GM23338 (cell line): ENCODE data around the gene BLOC1S6. TPM values are rescaled to one million over a fixed set of nuclear protein-coding genes. Genes with fewer than 3 reads are reported as not detected.

Experiments used
- ATAC-seq: fragments of 200-7000 bp; cut with Tn5 transposase; 3 replicates; pipeline ENCODE4 v1.9.1; 2020
- DNase-seq: peaks from one replicate; pipeline ENCODE4 v3.0.0-alpha.2; 2015; ENCODE audit warnings: low spot score
- H2AFZ ChIP-seq: fragments of 200-600 bp; sonication (generic); 2 replicates; pipeline ENCODE4 v1.8.0; 2016; ENCODE audit warnings: antibody characterized with exemption, mild to moderate bottlenecking, moderate library complexity
- H3F3A ChIP-seq: fragments of 200-600 bp; sonication (generic); replicated peaks from 2 replicates; pipeline ENCODE4 v1.8.0; 2017; ENCODE audit warnings: antibody characterized with exemption, mixed run types, low read depth
- H3K27ac ChIP-seq: fragments of 200-600 bp; sonication (generic); 2 replicates; pipeline ENCODE4 v1.6.1; 2016; ENCODE audit warnings: low read depth
- H3K27me3 ChIP-seq: fragments of 200-600 bp; sonication (generic); 2 replicates; pipeline ENCODE4 v1.8.0; 2016; ENCODE audit warnings: mild to moderate bottlenecking, mixed run types, moderate library complexity; ENCODE audit not compliant: insufficient read depth
- H3K36me3 ChIP-seq: fragments of 200-600 bp; sonication (generic); 2 replicates; pipeline ENCODE4 v1.8.0; 2016; ENCODE audit warnings: mild to moderate bottlenecking; ENCODE audit not compliant: insufficient read depth
- H3K4me1 ChIP-seq: fragments of 200-600 bp; sonication (generic); 2 replicates; pipeline ENCODE4 v1.8.0; 2016; ENCODE audit warnings: mild to moderate bottlenecking, moderate library complexity; ENCODE audit not compliant: insufficient read depth
- H3K4me2 ChIP-seq: fragments of 200-600 bp; sonication (generic); 2 replicates; pipeline ENCODE4 v1.7.1; 2017; ENCODE audit warnings: mixed run types
- H3K4me3 ChIP-seq: fragments of 200-600 bp; sonication (generic); 2 replicates; pipeline ENCODE4 v1.6.1; 2016; ENCODE audit warnings: mixed run types
- H3K79me2 ChIP-seq: fragments of 200-600 bp; sonication (generic); replicated peaks from 2 replicates; pipeline ENCODE4 v1.8.0; 2017; ENCODE audit warnings: mild to moderate bottlenecking; ENCODE audit not compliant: insufficient read depth
- H3K9me2 ChIP-seq: fragments of 200-600 bp; sonication (generic); 2 replicates; pipeline ENCODE4 v1.8.0; 2017; ENCODE audit not compliant: insufficient read depth
- H4K20me1 ChIP-seq: fragments of 200-600 bp; sonication (generic); replicated peaks from 2 replicates; pipeline ENCODE4 v1.8.0; 2017; ENCODE audit warnings: mild to moderate bottlenecking; ENCODE audit not compliant: insufficient read depth
- H3K27ac Mint-ChIP-seq: 2 replicates; pipeline ENCODE4 v1.8.0; 2020; ENCODE audit warnings: inconsistent platforms, mild to moderate bottlenecking, moderate library complexity, mixed read lengths
- H3K27me3 Mint-ChIP-seq: 3 replicates; pipeline ENCODE4 v1.8.0; 2022; ENCODE audit warnings: low read depth, mild to moderate bottlenecking, moderate library complexity, mixed read lengths, inconsistent platforms; ENCODE audit not compliant: insufficient read depth, poor library complexity
- H3K36me3 Mint-ChIP-seq: 3 replicates; pipeline ENCODE4 v1.8.0; 2021; ENCODE audit warnings: low read depth, mild to moderate bottlenecking, inconsistent platforms, moderate library complexity, mixed read lengths
- H3K4me1 Mint-ChIP-seq: 3 replicates; pipeline ENCODE4 v1.8.0; 2020; ENCODE audit warnings: mild to moderate bottlenecking, inconsistent platforms, mixed read lengths
- H3K4me3 Mint-ChIP-seq: 3 replicates; pipeline ENCODE4 v1.8.0; 2021; ENCODE audit warnings: moderate library complexity, mild to moderate bottlenecking, inconsistent platforms, mixed read lengths
- H3K9me3 Mint-ChIP-seq: 3 replicates; pipeline ENCODE4 v1.8.0; 2020; ENCODE audit warnings: moderate library complexity, mild to moderate bottlenecking, inconsistent platforms, mixed read lengths
- CREB1 ChIP-seq: fragments of 250-450 bp; sonication (Bioruptor Pico); IDR thresholded peaks from 2 replicates; pipeline ENCODE4 v1.5.0; 2020; ENCODE audit warnings: low read depth, mild to moderate bottlenecking, moderate library complexity
- EZH2 ChIP-seq: fragments of 200-600 bp; sonication (generic); IDR thresholded peaks from one replicate; pipeline ENCODE4 v1.8.0; 2017; ENCODE audit warnings: antibody characterized with exemption, mild to moderate bottlenecking, low read depth; ENCODE audit not compliant: unreplicated experiment
- EZH2phosphoT487 ChIP-seq: fragments of 200-600 bp; sonication (generic); IDR thresholded peaks from one replicate; pipeline ENCODE4 v1.8.1; 2018; ENCODE audit warnings: antibody characterized with exemption; ENCODE audit not compliant: unreplicated experiment
- JUNB ChIP-seq: IDR thresholded peaks from one replicate; pipeline ENCODE4 v1.6.1; 2016; ENCODE audit warnings: antibody characterized with exemption; ENCODE audit not compliant: unreplicated experiment
- NANOG ChIP-seq: IDR thresholded peaks from 2 replicates; pipeline ENCODE4 v1.6.1; 2016; ENCODE audit warnings: antibody characterized with exemption, borderline replicate concordance
- POLR2AphosphoS5 ChIP-seq: IDR thresholded peaks from 2 replicates; pipeline ENCODE4 v1.6.1; 2016; ENCODE audit warnings: antibody characterized with exemption, low read depth
- STAT1 ChIP-seq: IDR thresholded peaks from one replicate; pipeline ENCODE4 v1.6.1; 2016; ENCODE audit warnings: antibody characterized with exemption; ENCODE audit not compliant: unreplicated experiment
- ZNF331 ChIP-seq: fragments of 250-450 bp; sonication (Bioruptor Pico); IDR thresholded peaks from 2 replicates; pipeline ENCODE4 v1.5.0; 2020; ENCODE audit warnings: low read depth, mild to moderate bottlenecking, moderate library complexity
- polyA plus RNA-seq: library from polyadenylated mRNA; unstranded; fragments of >200 nt; fragmentation: Nextera tagmentation; extraction: Ambion mirVana; gene quantifications from 2 replicates; pipeline ENCODE4 v1.2.1, GENCODE V29; 2016
- total RNA-seq: library from RNA; depleted of rRNA; stranded (reverse); fragments of >200 nt; shearing (Covaris generic); gene quantifications from 2 replicates; pipeline ENCODE4 v1.2.3, GENCODE V29; 2014
- TF ChIP-seq, protein P1 (sequence below), 2 experiments: fragments of 200-600 bp in 1 of 2; sonication (generic) in 1 of 2; conservative IDR thresholded peaks; 2 replicates each; pipeline versions ENCODE4 v1.5.1 to v1.6.1; 2016 to 2017; ENCODE audit warnings: antibody characterized with exemption in 2 of 2, low read depth in 2 of 2, mild to moderate bottlenecking in 2 of 2, moderate library complexity in 1 of 2
- TF ChIP-seq, protein P2 (sequence below): IDR thresholded peaks from 2 replicates; pipeline ENCODE4 v1.6.1; 2016; ENCODE audit warnings: antibody characterized with exemption
- TF ChIP-seq, protein P3 (sequence below): fragments of 250-450 bp; sonication (Bioruptor Pico); IDR thresholded peaks from 2 replicates; pipeline ENCODE4 v1.5.0; 2020; ENCODE audit warnings: mild to moderate bottlenecking, moderate library complexity

Gene BLOC1S6
- total and polyA plus RNA-seq, 2 experiments from 2014 or later: 20.9 to 28.4 TPM

GRCh38 chr15:45616901-45617323 is 29.7 kb downstream of the BLOC1S6 start (continued):
- TF ChIP-seq, protein P1, sequence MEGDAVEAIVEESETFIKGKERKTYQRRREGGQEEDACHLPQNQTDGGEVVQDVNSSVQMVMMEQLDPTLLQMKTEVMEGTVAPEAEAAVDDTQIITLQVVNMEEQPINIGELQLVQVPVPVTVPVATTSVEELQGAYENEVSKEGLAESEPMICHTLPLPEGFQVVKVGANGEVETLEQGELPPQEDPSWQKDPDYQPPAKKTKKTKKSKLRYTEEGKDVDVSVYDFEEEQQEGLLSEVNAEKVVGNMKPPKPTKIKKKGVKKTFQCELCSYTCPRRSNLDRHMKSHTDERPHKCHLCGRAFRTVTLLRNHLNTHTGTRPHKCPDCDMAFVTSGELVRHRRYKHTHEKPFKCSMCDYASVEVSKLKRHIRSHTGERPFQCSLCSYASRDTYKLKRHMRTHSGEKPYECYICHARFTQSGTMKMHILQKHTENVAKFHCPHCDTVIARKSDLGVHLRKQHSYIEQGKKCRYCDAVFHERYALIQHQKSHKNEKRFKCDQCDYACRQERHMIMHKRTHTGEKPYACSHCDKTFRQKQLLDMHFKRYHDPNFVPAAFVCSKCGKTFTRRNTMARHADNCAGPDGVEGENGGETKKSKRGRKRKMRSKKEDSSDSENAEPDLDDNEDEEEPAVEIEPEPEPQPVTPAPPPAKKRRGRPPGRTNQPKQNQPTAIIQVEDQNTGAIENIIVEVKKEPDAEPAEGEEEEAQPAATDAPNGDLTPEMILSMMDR (conservative IDR thresholded peaks at IDR 0.05; ENCODE audit: low read depth in 2 of 2): no peak
- TF ChIP-seq, protein P2, sequence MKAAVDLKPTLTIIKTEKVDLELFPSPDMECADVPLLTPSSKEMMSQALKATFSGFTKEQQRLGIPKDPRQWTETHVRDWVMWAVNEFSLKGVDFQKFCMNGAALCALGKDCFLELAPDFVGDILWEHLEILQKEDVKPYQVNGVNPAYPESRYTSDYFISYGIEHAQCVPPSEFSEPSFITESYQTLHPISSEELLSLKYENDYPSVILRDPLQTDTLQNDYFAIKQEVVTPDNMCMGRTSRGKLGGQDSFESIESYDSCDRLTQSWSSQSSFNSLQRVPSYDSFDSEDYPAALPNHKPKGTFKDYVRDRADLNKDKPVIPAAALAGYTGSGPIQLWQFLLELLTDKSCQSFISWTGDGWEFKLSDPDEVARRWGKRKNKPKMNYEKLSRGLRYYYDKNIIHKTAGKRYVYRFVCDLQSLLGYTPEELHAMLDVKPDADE: no peak
- TF ChIP-seq STAT1: no peak
- TF ChIP-seq EZH2phosphoT487: no peak

GRCh38 chr15:45618813-45619212 is 31.6 kb downstream of the BLOC1S6 start:
- Mint-ChIP-seq H3K4me1 (no peaks in the 10 kb centered on the region), H3K36me3 (no peaks in the 10 kb centered on the region), H3K27me3 (peaks cover 4% of the 10 kb centered on the region), H3K4me3 (no peak overlapping the region), H3K9me3 (peaks cover 35% of the 10 kb centered on the region), H3K27ac (no peak overlapping the region)
- Histone ChIP-seq H3K4me1 (0 out of 2 replicates have a peak, but pooled peaks cover 5% of the 10 kb centered on the region), H3K4me3 (no peak overlapping the region), H4K20me1 (no peaks in the 10 kb centered on the region), H3K9me2 (no peaks in the 10 kb centered on the region), H2AFZ (no peak overlapping the region), H3F3A (no peaks in the 10 kb centered on the region), H3K27me3 (no peaks in the 10 kb centered on the region), H3K4me2 (no peak overlapping the region), H3K36me3 (no peaks in the 10 kb centered on the region), H3K79me2 (no peaks in the 10 kb centered on the region), H3K27ac (no peak overlapping the region)
- no peak for DNase-seq
- ATAC-seq: no peak
- TF ChIP-seq EZH2phosphoT487 (no peak), EZH2 (no peak), NANOG (no peak), CREB1 (CRISPR knock-in tag) (no peak), STAT1 (no peak), ZNF331 (no peak), POLR2AphosphoS5 (no peak), JUNB (no peak)
- TF ChIP-seq, protein P1 (conservative IDR thresholded peaks at IDR 0.05; ENCODE audit: low read depth in 2 of 2): no peak
- TF ChIP-seq, protein P2: no peak
- TF ChIP-seq, protein P3, sequence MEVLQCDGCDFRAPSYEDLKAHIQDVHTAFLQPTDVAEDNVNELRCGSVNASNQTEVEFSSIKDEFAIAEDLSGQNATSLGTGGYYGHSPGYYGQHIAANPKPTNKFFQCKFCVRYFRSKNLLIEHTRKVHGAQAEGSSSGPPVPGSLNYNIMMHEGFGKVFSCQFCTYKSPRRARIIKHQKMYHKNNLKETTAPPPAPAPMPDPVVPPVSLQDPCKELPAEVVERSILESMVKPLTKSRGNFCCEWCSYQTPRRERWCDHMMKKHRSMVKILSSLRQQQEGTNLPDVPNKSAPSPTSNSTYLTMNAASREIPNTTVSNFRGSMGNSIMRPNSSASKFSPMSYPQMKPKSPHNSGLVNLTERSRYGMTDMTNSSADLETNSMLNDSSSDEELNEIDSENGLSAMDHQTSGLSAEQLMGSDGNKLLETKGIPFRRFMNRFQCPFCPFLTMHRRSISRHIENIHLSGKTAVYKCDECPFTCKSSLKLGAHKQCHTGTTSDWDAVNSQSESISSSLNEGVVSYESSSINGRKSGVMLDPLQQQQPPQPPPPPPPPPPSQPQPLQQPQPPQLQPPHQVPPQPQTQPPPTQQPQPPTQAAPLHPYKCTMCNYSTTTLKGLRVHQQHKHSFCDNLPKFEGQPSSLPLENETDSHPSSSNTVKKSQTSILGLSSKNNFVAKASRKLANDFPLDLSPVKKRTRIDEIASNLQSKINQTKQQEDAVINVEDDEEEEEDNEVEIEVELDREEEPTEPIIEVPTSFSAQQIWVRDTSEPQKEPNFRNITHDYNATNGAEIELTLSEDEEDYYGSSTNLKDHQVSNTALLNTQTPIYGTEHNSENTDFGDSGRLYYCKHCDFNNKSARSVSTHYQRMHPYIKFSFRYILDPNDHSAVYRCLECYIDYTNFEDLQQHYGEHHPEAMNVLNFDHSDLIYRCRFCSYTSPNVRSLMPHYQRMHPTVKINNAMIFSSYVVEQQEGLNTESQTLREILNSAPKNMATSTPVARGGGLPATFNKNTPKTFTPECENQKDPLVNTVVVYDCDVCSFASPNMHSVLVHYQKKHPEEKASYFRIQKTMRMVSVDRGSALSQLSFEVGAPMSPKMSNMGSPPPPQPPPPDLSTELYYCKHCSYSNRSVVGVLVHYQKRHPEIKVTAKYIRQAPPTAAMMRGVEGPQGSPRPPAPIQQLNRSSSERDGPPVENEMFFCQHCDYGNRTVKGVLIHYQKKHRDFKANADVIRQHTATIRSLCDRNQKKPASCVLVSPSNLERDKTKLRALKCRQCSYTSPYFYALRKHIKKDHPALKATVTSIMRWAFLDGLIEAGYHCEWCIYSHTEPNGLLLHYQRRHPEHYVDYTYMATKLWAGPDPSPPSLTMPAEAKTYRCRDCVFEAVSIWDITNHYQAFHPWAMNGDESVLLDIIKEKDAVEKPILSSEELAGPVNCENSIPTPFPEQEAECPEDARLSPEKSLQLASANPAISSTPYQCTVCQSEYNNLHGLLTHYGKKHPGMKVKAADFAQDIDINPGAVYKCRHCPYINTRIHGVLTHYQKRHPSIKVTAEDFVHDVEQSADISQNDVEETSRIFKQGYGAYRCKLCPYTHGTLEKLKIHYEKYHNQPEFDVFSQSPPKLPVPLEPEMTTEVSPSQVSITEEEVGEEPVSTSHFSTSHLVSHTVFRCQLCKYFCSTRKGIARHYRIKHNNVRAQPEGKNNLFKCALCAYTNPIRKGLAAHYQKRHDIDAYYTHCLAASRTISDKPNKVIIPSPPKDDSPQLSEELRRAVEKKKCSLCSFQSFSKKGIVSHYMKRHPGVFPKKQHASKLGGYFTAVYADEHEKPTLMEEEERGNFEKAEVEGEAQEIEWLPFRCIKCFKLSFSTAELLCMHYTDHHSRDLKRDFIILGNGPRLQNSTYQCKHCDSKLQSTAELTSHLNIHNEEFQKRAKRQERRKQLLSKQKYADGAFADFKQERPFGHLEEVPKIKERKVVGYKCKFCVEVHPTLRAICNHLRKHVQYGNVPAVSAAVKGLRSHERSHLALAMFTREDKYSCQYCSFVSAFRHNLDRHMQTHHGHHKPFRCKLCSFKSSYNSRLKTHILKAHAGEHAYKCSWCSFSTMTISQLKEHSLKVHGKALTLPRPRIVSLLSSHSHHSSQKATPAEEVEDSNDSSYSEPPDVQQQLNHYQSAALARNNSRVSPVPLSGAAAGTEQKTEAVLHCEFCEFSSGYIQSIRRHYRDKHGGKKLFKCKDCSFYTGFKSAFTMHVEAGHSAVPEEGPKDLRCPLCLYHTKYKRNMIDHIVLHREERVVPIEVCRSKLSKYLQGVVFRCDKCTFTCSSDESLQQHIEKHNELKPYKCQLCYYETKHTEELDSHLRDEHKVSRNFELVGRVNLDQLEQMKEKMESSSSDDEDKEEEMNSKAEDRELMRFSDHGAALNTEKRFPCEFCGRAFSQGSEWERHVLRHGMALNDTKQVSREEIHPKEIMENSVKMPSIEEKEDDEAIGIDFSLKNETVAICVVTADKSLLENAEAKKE (CRISPR knock-in tag): no peak
